PC-3 (cell line): ENCODE data around the gene CLASP1.

ENCODE experiments used
- CTCF ChIP-seq: fragments of 300-600 bp; sonication (generic); conservative IDR thresholded peaks from 2 replicates; pipeline ENCODE4 v1.5.1; 2017; ENCODE audit warnings: antibody characterized with exemption, low read depth, mild to moderate bottlenecking, low read length
- EZH2phosphoT487 ChIP-seq: fragments of 300-600 bp; sonication (generic); IDR thresholded peaks from 2 replicates; pipeline ENCODE4 v1.6.1; 2018; ENCODE audit warnings: mild to moderate bottlenecking, antibody characterized with exemption, low read length, borderline replicate concordance

- TF ChIP-seq CTCF (no peak), EZH2phosphoT487 (no peak)
These were observed 119.0 kb downstream of the CLASP1 start for GRCh38 chr2:121530212-121530705.
